Keratinocyte (primary cell): Measurements from ENCODE around the gene INHBC. TPM values are rescaled to one million over a fixed set of nuclear protein-coding genes. Genes with fewer than 3 reads are reported as not detected.
A peak's percentile ranks its signal among the peaks of the same experiment; 100 is the strongest.

Source experiments
- DNase-seq: peaks from one replicate; pipeline ENCODE4 v3.0.0-alpha.2; 2011; ENCODE audit warnings: low read depth, missing footprints, low spot score
- FAIRE-seq: peaks from 2 replicates; lab custom pipeline; 2011; peaks lifted over from hg19 to GRCh38; lab: Jason Lieb, UNC
- H2AFZ ChIP-seq: 2 replicates; pipeline ENCODE4 v1.6.0; 2012; ENCODE audit warnings: low read length, control low read depth, inconsistent platforms; ENCODE audit not compliant: control insufficient read depth
- H3K27ac ChIP-seq: 2 replicates; pipeline ENCODE4 v1.5.1; 2011; ENCODE audit warnings: low read length; ENCODE audit not compliant: control insufficient read depth, insufficient read depth
- H3K27me3 ChIP-seq: 3 replicates; pipeline ENCODE4 v1.6.0; 2011; ENCODE audit warnings: low read length; ENCODE audit not compliant: control insufficient read depth, insufficient read depth; ENCODE audit errors: extremely low read depth
- H3K36me3 ChIP-seq, 2 experiments: 2 replicates in 1 of 2; 3 replicates in 1 of 2; pipeline ENCODE4 v1.5.1; 2011; ENCODE audit warnings: low read length in 2 of 2, mild to moderate bottlenecking in 1 of 2; ENCODE audit not compliant: control insufficient read depth in 2 of 2, insufficient read depth in 2 of 2; ENCODE audit errors: extremely low read depth in 1 of 2
- H3K4me1 ChIP-seq: 3 replicates; pipeline ENCODE4 v1.5.1; 2011; ENCODE audit warnings: low read length; ENCODE audit not compliant: control insufficient read depth, insufficient read depth; ENCODE audit errors: extremely low read depth
- H3K4me2 ChIP-seq: 3 replicates; pipeline ENCODE4 v1.6.0; 2011; ENCODE audit warnings: low read depth, low read length; ENCODE audit not compliant: control insufficient read depth, insufficient read depth; ENCODE audit errors: extremely low read depth
- H3K4me3 ChIP-seq, 3 experiments: fragments of 200-600 bp in 1 of 3; sonication (generic) in 1 of 3; 2 replicates in 2 of 3; 3 replicates in 1 of 3; pipeline ENCODE4 v1.5.1; 2011 to 2016; ENCODE audit warnings: low read length in 3 of 3, mild to moderate bottlenecking in 3 of 3, control low read depth in 2 of 3, inconsistent platforms in 1 of 3, low read depth in 1 of 3, mixed read lengths in 1 of 3, mixed run types in 1 of 3, moderate library complexity in 1 of 3; ENCODE audit not compliant: control insufficient read depth in 2 of 3, insufficient read depth in 2 of 3; ENCODE audit errors: extremely low read depth in 1 of 3
- H3K79me2 ChIP-seq: 2 replicates; pipeline ENCODE4 v1.6.0; 2012; ENCODE audit warnings: low read length; ENCODE audit not compliant: control insufficient read depth, insufficient read depth
- H3K9ac ChIP-seq: 3 replicates; pipeline ENCODE4 v1.6.0; 2011; ENCODE audit warnings: low read length; ENCODE audit not compliant: control insufficient read depth, insufficient read depth; ENCODE audit errors: extremely low read depth
- H3K9me1 ChIP-seq: 3 replicates; pipeline ENCODE4 v1.6.0; 2011; ENCODE audit warnings: low read length; ENCODE audit not compliant: control insufficient read depth, insufficient read depth; ENCODE audit errors: extremely low read depth
- H3K9me3 ChIP-seq: 2 replicates; pipeline ENCODE4 v1.5.1; 2012; ENCODE audit warnings: low read depth, low read length; ENCODE audit not compliant: control insufficient read depth
- H4K20me1 ChIP-seq: 3 replicates; pipeline ENCODE4 v1.6.0; 2011; ENCODE audit warnings: low read length; ENCODE audit not compliant: control insufficient read depth, insufficient read depth; ENCODE audit errors: extremely low read depth
- EZH2 ChIP-seq: IDR thresholded peaks from one replicate; pipeline ENCODE4 v1.6.1; 2012; ENCODE audit warnings: inconsistent platforms, mild to moderate bottlenecking, low read length, moderate library complexity
- dilution Hi-C: fragments of 300-500 bp; cut with MboI; formaldehyde crosslinking; loops from one replicate; pipeline ENCODE4 v1.7.0; 2020; ENCODE audit warnings: low sequenced_read_pairs; ENCODE audit not compliant: extremely low pct_ligation_motif_present
- polyA plus RNA-seq, 5 experiments: library from polyadenylated mRNA; depleted of rRNA in 3 of 5; stranded (reverse) in 3 of 5; stranded (forward) in 1 of 5; unstranded in 1 of 5; fragments of >200 nt; gene quantifications; 1 replicate in 1 of 5; 2 replicates in 3 of 5; 3 replicates in 1 of 5; pipeline versions ENCODE4 v1.2.1 to v1.2.3, GENCODE V29; 2011 to 2012; ENCODE audit warnings: missing spikeins in 2 of 5, low read depth in 1 of 5, low replicate concordance in 1 of 5
- TF ChIP-seq, protein P1 (sequence below), 3 experiments: IDR thresholded peaks in 1 of 3; conservative IDR thresholded peaks in 1 of 3; optimal IDR thresholded peaks in 1 of 3; 2 replicates in 2 of 3; 3 replicates in 1 of 3; pipeline versions ENCODE3 to v1.5.1; 2011; ENCODE audit warnings: low read length in 3 of 3, mild to moderate bottlenecking in 3 of 3, moderate library complexity in 2 of 3, control low read depth in 1 of 3, inconsistent platforms in 1 of 3; ENCODE audit not compliant: insufficient read depth in 2 of 3; ENCODE audit errors: extremely low read depth in 1 of 3

Gene INHBC
- polyA plus RNA-seq, 1 donor (not counting 4 experiments of a cell fraction or from before 2014, with no cell fraction given): 0.04 TPM

DNA sequence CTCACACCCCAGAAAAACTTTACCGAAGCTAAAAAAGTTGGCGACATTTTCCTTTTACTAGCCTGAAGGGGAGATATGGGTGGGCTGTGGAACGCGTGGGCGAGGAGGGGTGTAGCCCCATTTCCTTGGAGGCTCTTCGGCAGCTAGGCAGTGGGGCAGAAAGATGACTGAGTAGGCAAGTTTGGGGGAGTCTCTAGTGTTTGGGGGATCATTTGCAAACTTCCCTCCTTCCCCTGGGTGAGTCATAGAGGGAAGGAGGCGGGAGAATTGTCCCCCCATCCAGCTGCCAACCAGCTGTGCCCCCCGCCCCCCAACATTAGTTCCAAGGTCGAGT lies 27.3 kb downstream of the INHBC start:
- Histone ChIP-seq H3K4me2 (peak overlapping the region; percentile 97), H3K4me3 (peak overlapping the region; percentile 61 to 96 (median 86)), H4K20me1 (no peaks in the 10 kb centered on the region), H3K4me1 (peaks cover 33% of the 10 kb centered on the region), H3K27ac (peak overlapping the region; percentile 36), H3K27me3 (peaks cover 24% of the 10 kb centered on the region), H3K36me3 (no peaks in the 10 kb centered on the region), H2AFZ (peak overlapping the region; percentile 81), H3K9me1 (no peaks in the 10 kb centered on the region), H3K9me3 (no peaks in the 10 kb centered on the region), H3K79me2 (no peaks in the 10 kb centered on the region), H3K9ac (peak overlapping the region; percentile 76)
- DNase-seq (no peak), FAIRE-seq (no peak)
- TF ChIP-seq, protein P1, sequence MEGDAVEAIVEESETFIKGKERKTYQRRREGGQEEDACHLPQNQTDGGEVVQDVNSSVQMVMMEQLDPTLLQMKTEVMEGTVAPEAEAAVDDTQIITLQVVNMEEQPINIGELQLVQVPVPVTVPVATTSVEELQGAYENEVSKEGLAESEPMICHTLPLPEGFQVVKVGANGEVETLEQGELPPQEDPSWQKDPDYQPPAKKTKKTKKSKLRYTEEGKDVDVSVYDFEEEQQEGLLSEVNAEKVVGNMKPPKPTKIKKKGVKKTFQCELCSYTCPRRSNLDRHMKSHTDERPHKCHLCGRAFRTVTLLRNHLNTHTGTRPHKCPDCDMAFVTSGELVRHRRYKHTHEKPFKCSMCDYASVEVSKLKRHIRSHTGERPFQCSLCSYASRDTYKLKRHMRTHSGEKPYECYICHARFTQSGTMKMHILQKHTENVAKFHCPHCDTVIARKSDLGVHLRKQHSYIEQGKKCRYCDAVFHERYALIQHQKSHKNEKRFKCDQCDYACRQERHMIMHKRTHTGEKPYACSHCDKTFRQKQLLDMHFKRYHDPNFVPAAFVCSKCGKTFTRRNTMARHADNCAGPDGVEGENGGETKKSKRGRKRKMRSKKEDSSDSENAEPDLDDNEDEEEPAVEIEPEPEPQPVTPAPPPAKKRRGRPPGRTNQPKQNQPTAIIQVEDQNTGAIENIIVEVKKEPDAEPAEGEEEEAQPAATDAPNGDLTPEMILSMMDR (optimal IDR thresholded peaks at IDR 0.05 in 1 of 3, IDR thresholded peaks at IDR 0.05 in 1 of 3, conservative IDR thresholded peaks at IDR 0.05 in 1 of 3; ENCODE audit: extremely low read depth in 1 of 3, insufficient read depth in 2 of 3, low read length in 3 of 3): no peak
- TF ChIP-seq EZH2: no peak
- dilution Hi-C loops: no loop called here

DNA sequence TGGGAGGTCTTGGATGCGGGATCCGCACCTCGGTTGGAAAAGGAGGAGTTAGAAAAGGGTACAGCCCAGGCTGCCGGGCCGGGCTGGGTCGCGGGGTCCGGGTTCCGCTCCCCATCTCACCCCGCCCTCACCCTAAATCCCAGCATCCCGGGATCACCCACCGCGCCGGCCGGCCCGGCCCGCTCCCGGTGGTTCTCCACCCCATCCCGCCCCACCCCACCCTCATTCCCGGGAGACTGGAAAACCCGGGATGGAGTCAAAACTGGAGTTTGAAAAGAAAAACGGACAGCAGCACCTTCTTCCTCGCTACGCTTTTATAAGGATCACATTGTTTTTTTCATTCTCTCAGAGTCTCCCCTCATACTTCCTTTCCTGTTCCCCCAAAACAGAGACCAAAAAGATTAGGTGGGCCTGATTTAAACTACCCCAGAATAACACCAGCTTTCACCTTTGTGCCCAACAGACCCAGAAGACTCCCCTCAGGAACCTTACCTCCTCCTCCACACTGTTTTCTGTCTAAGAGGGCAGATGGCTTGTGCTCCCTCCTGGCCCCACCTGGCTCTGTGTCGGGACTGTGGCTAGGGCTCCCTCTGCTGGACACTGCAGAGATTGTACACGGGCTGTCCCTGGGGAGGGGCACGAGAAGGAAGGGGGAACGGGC lies 27.8 kb downstream of the INHBC start:
- peak overlapping the region; percentile 76 for H3K9ac ChIP-seq
- H3K27me3 ChIP-seq: peaks cover 29% of the 10 kb centered on the region
- TF ChIP-seq EZH2: no peak
- TF ChIP-seq, protein P1 (optimal IDR thresholded peaks at IDR 0.05 in 1 of 3, IDR thresholded peaks at IDR 0.05 in 1 of 3, conservative IDR thresholded peaks at IDR 0.05 in 1 of 3; ENCODE audit: extremely low read depth in 1 of 3, insufficient read depth in 2 of 3, low read length in 3 of 3): peak; percentile 91 to 97 (median 97)
- FAIRE-seq: peak; percentile 74
- no peaks in the 10 kb centered on the region for H3K9me3 ChIP-seq
- H3K4me3 ChIP-seq: peak overlapping the region; percentile 61 to 96 (median 86)
- peak overlapping the region; percentile 94 for H2AFZ ChIP-seq
- H3K9me1 ChIP-seq: no peaks in the 10 kb centered on the region
- peak overlapping the region; percentile 97 for H3K4me2 ChIP-seq
- no peaks in the 10 kb centered on the region for H3K36me3 ChIP-seq
- peak; percentile 79 for DNase-seq
- dilution Hi-C loops: no loop called here
- no peaks in the 10 kb centered on the region for H4K20me1 ChIP-seq
- peak overlapping the region; percentile 76 for H3K27ac ChIP-seq
- no peaks in the 10 kb centered on the region for H3K79me2 ChIP-seq
- H3K4me1 ChIP-seq: peaks cover 33% of the 10 kb centered on the region
